Smooth muscle cell (in vitro differentiated cells): ENCODE results near the gene PCLAF. TPM values are rescaled to one million over a fixed set of nuclear protein-coding genes. Genes with fewer than 3 reads are reported as not detected.
"Not testable (repeated sequence)": the region's sequence is repeated elsewhere in the genome, so short reads cannot be mapped to it uniquely, and the experiment has no call there.

ENCODE experiments used
- DNase-seq: peaks from one replicate; lab custom pipeline; 2025; ENCODE audit not compliant: unreplicated experiment; lab: John Stamatoyannopoulos, UW
- H2AFZ ChIP-seq: fragments of 200-600 bp; sonication (generic); 2 replicates; pipeline ENCODE4 v1.6.0; 2016; ENCODE audit warnings: antibody characterized with exemption, low read depth, mild to moderate bottlenecking
- H3F3A ChIP-seq: fragments of 200-600 bp; sonication (generic); 2 replicates; pipeline ENCODE4 v1.6.0; 2017; ENCODE audit warnings: antibody characterized with exemption, low read depth
- H3K27ac ChIP-seq: fragments of 200-600 bp; sonication (generic); 2 replicates; pipeline ENCODE4 v1.5.1; 2016; ENCODE audit warnings: low read depth, mild to moderate bottlenecking
- H3K27me3 ChIP-seq: fragments of 200-600 bp; sonication (generic); 2 replicates; pipeline ENCODE4 v1.6.1; 2016; ENCODE audit warnings: low read depth, mild to moderate bottlenecking
- H3K36me3 ChIP-seq: fragments of 200-600 bp; sonication (generic); 2 replicates; pipeline ENCODE4 v1.5.1; 2016; ENCODE audit warnings: low read depth
- H3K4me1 ChIP-seq: fragments of 200-600 bp; sonication (generic); 2 replicates; pipeline ENCODE4 v1.5.1; 2016; ENCODE audit warnings: low read depth
- H3K4me2 ChIP-seq: fragments of 200-600 bp; sonication (generic); 2 replicates; pipeline ENCODE4 v1.6.0; 2016; ENCODE audit warnings: mild to moderate bottlenecking
- H3K4me3 ChIP-seq: fragments of 200-600 bp; sonication (generic); 2 replicates; pipeline ENCODE4 v1.5.1; 2016; ENCODE audit warnings: mild to moderate bottlenecking
- H3K79me2 ChIP-seq: fragments of 200-600 bp; sonication (generic); 2 replicates; pipeline ENCODE4 v1.6.0; 2016; ENCODE audit warnings: low read depth, mild to moderate bottlenecking
- H3K9ac ChIP-seq: fragments of 200-600 bp; sonication (generic); 2 replicates; pipeline ENCODE4 v1.6.0; 2016; ENCODE audit warnings: low read depth
- H3K9me3 ChIP-seq: fragments of 200-600 bp; sonication (generic); replicated peaks from 2 replicates; pipeline ENCODE4 v1.5.1; 2016; ENCODE audit warnings: low read depth
- H4K20me1 ChIP-seq: fragments of 200-600 bp; sonication (generic); 2 replicates; pipeline ENCODE4 v1.6.0; 2016; ENCODE audit warnings: low read depth
- WGBS: methylation state at CpG from one replicate; pipeline ENCODE4 v1.1.7; 2016; ENCODE audit warnings: low lambda C conversion rate; 5-methylcytosine and 5-hydroxymethylcytosine counted together
- polyA plus RNA-seq: library from polyadenylated mRNA; unstranded; fragments of >200 nt; fragmentation: Nextera tagmentation; extraction: Ambion mirVana; gene quantifications from 2 replicates; pipeline ENCODE4 v1.2.1, GENCODE V29; 2016
- total RNA-seq: library from RNA; depleted of rRNA; stranded (reverse); fragments of >200 nt; gene quantifications from 2 replicates; pipeline ENCODE4 v1.2.3, GENCODE V29; 2014
- TF ChIP-seq, protein P1 (sequence below): fragments of 200-600 bp; sonication (generic); IDR thresholded peaks from 2 replicates; pipeline ENCODE4 v1.5.1; 2017; ENCODE audit warnings: borderline replicate concordance, mild to moderate bottlenecking, antibody characterized with exemption; ENCODE audit not compliant: insufficient read depth, poor library complexity, severe bottlenecking

Gene PCLAF
- total and polyA plus RNA-seq, 2 experiments from 2014 or later, result 19.0 to 30.7 TPM

DNA sequence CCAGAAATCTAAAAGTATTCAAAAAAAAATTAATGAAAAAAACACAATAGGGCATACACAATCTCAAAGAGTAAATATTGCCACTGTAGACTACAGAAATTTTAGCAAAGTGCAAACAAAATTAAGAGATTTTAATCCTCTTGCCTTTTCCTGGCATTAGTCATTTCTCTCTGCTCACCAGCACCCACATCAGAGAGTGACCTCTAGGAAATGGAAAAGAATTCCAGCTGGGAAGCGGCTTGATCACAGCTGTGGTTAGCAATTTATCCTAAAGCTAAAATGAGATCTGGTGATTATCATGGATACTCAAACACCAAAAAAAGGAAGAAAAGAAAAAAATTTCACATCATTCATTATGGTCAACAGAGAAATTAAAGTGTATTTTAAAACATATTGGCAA, 32.8 kb downstream of the PCLAF start:
- H3K9ac ChIP-seq, result no peak overlapping the region
- peaks cover 99% of the 10 kb centered on the region for H3K79me2 ChIP-seq
- no peaks in the 10 kb centered on the region for H3F3A ChIP-seq
- H3K36me3 ChIP-seq, result no peaks in the 10 kb centered on the region
- H3K9me3 ChIP-seq, result no peaks in the 10 kb centered on the region
- TF ChIP-seq, protein P1, sequence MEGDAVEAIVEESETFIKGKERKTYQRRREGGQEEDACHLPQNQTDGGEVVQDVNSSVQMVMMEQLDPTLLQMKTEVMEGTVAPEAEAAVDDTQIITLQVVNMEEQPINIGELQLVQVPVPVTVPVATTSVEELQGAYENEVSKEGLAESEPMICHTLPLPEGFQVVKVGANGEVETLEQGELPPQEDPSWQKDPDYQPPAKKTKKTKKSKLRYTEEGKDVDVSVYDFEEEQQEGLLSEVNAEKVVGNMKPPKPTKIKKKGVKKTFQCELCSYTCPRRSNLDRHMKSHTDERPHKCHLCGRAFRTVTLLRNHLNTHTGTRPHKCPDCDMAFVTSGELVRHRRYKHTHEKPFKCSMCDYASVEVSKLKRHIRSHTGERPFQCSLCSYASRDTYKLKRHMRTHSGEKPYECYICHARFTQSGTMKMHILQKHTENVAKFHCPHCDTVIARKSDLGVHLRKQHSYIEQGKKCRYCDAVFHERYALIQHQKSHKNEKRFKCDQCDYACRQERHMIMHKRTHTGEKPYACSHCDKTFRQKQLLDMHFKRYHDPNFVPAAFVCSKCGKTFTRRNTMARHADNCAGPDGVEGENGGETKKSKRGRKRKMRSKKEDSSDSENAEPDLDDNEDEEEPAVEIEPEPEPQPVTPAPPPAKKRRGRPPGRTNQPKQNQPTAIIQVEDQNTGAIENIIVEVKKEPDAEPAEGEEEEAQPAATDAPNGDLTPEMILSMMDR, result no peak
- peaks cover 91% of the 10 kb centered on the region for H4K20me1 ChIP-seq
- H3K27me3 ChIP-seq, result no peaks in the 10 kb centered on the region
- H2AFZ ChIP-seq, result no peak overlapping the region
- WGBS, result 24% methylated on average over 1 of the region's 1 CpG
- peaks cover 13% of the 10 kb centered on the region for H3K4me1 ChIP-seq
- no peak overlapping the region for H3K4me3 ChIP-seq
- no peak for DNase-seq
- H3K27ac ChIP-seq, result no peak overlapping the region
- peak overlapping the region; percentile 76 for H3K4me2 ChIP-seq

DNA sequence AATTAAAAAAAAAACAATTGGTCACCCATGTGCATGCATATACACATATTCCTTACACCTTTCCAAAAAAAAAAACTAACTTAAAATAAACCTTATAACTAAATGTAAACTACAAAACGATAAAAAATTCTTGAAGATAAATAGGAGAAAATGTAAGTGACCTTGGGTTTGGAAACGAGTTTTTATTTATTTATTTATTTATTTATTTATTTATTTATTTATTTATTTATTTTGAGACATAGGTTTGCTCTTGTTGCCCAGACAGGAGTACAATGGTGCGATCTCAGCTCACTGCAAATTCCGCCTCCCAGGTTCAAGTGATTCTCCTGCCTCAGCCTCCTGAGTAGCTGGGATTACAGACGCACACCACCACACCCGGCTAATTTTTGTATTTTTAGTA, 35.0 kb downstream of the PCLAF start:
- not testable (repeated sequence) for H2AFZ ChIP-seq, H3F3A ChIP-seq, H3K9ac ChIP-seq, H3K9me3 ChIP-seq, H3K36me3 ChIP-seq, H3K4me3 ChIP-seq, H3K4me2 ChIP-seq, H3K27me3 ChIP-seq, H3K27ac ChIP-seq, DNase-seq
- 97% methylated on average over 6 of the region's 6 CpGs for WGBS
- peaks cover 15% of the 10 kb centered on the region for H3K4me1 ChIP-seq
- H4K20me1 ChIP-seq, result peaks cover 95% of the 10 kb centered on the region
- peaks cover 90% of the 10 kb centered on the region for H3K79me2 ChIP-seq

DNA sequence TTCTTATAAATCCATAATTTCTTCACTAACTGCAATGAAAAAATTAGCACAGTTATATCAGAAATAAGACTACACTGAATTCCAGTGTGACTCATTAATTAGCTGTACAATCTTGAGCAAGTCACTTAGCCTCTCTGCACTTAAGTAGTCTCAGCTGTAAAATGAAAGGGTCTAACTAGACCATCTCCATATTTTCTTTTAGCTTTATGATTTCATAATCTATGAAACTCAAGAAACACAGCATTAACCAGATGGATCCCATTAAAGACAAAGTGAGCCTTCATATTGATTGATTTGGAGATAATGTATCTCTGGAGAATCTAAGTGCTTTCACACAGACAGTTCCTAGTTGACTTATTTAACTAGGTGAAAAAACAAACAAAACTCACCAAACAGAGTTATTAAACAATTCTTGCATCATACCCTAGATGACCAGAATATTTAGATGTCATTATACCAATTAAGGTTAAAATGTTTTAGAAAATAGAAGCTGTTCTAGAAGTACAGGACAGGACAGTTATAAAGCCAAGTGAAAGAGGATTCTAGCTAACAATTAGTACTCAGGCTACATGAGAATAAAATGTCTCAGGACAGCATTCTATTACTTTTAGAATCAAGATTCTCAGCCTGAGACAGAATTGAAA, 36.5 kb downstream of the PCLAF start:
- Histone ChIP-seq H3K27ac (peak overlapping the region; percentile 38), H3K36me3 (no peaks in the 10 kb centered on the region), H3K27me3 (no peaks in the 10 kb centered on the region), H4K20me1 (peaks cover 93% of the 10 kb centered on the region), H3K79me2 (peaks cover 83% of the 10 kb centered on the region), H3K4me1 (peaks cover 15% of the 10 kb centered on the region), H3K4me3 (no peak overlapping the region), H2AFZ (no peak overlapping the region), H3K9me3 (no peaks in the 10 kb centered on the region), H3K9ac (no peak overlapping the region), H3K4me2 (peak overlapping the region; percentile 13), H3F3A (no peaks in the 10 kb centered on the region)
- no peak for DNase-seq
- TF ChIP-seq, protein P1, result no peak

DNA sequence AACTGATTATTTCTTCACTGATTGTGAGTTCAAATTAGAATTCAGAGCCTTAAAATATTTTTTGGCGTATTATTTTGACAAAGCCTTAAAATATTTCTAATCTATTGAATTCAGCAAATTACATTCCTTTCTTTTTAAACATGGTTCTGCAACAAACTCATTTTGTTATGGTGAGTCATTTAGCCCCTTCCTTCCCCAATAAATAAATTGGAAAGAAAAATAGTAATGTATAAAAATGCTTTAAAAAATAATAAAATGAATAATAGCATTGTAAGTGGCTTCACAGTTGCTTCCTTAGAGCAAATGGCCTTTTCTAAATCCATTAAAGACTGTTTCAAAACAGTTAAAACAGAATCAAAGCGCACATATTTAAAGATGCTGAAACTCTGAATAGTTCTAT, 37.4 kb downstream of the PCLAF start:
- peaks cover 93% of the 10 kb centered on the region for H4K20me1 ChIP-seq
- no peak overlapping the region for H3K9ac ChIP-seq
- no peaks in the 10 kb centered on the region for H3K9me3 ChIP-seq
- no peaks in the 10 kb centered on the region for H3F3A ChIP-seq
- H2AFZ ChIP-seq, result no peak overlapping the region
- H3K4me2 ChIP-seq, result peak overlapping the region; percentile 13
- H3K27ac ChIP-seq, result peak overlapping the region; percentile 7
- no peaks in the 10 kb centered on the region for H3K36me3 ChIP-seq
- peaks cover 77% of the 10 kb centered on the region for H3K79me2 ChIP-seq
- no peaks in the 10 kb centered on the region for H3K27me3 ChIP-seq
- no peak overlapping the region for H3K4me3 ChIP-seq
- WGBS, result 99% methylated on average over 2 of the region's 2 CpGs
- TF ChIP-seq, protein P1, result no peak
- peaks cover 15% of the 10 kb centered on the region for H3K4me1 ChIP-seq
- no peak for DNase-seq
